ENCODE data around the gene TRAK2.

- TF ChIP-seq TCF7L2 (IDR thresholded peaks at IDR 0.05; ENCODE audit: low read depth, low read length) = no peak
- TF ChIP-seq, protein P1, sequence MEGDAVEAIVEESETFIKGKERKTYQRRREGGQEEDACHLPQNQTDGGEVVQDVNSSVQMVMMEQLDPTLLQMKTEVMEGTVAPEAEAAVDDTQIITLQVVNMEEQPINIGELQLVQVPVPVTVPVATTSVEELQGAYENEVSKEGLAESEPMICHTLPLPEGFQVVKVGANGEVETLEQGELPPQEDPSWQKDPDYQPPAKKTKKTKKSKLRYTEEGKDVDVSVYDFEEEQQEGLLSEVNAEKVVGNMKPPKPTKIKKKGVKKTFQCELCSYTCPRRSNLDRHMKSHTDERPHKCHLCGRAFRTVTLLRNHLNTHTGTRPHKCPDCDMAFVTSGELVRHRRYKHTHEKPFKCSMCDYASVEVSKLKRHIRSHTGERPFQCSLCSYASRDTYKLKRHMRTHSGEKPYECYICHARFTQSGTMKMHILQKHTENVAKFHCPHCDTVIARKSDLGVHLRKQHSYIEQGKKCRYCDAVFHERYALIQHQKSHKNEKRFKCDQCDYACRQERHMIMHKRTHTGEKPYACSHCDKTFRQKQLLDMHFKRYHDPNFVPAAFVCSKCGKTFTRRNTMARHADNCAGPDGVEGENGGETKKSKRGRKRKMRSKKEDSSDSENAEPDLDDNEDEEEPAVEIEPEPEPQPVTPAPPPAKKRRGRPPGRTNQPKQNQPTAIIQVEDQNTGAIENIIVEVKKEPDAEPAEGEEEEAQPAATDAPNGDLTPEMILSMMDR (IDR thresholded peaks at IDR 0.05 in 2 of 3, conservative IDR thresholded peaks at IDR 0.05 in 1 of 3; ENCODE audit: insufficient read depth in 2 of 3, low read depth in 1 of 3, low read length in 3 of 3) = no peak
Observed at GRCh38 chr2:201425952-201426351, 25.3 kb downstream of the TRAK2 start.

Measured in K562 (cell line).